GM18873 (cell line): ENCODE data around the gene EXOC3L2.

Source experiments
- ATAC-seq: cut with Tn5 transposase; IDR thresholded peaks from one replicate; pipeline ENCODE4 v1.9.1; 2021; ENCODE audit warnings: mild to moderate bottlenecking, moderate library complexity, moderate number of reproducible peaks; ENCODE audit not compliant: unreplicated experiment, low FRiP score

The EXOC3L2 gene

DNA sequence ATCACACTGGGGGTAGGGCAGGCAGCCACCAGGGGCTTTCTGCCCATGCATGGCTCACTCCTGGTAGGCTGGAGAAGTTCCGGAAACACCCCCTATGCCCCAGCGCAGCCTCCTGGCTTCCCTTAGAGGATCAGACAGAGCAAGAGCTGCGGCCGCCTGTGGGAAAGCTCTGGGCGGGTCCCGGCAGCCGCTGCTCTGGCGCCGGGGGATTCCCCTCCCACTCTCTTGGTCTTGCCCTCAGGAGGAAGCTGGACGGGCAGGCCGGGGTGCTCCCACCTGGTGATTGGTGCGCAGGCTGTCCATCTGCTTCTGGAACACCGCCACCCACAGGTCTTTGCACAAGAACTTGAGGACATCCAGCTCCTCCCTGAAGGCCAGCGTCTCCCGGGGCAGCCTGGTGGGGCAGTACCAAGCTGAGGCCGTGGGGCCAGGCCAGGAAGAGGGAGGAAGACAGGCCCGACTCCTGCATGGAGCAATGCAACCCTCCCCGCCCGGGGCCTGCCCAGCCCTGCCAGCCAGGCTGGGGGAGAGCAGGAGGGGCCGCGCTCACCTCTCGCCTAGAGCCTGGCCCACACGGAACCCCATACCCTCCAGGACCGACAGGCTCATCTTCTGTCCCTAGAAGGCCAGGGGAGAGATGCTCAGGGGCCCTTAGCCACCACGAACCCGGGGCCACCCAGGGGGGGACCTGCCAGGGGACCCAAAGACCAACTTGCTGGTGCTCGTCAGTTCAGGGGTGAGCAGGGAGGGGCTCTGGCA, 80.5 kb downstream of the EXOC3L2 start:
- ATAC-seq = no peak

DNA sequence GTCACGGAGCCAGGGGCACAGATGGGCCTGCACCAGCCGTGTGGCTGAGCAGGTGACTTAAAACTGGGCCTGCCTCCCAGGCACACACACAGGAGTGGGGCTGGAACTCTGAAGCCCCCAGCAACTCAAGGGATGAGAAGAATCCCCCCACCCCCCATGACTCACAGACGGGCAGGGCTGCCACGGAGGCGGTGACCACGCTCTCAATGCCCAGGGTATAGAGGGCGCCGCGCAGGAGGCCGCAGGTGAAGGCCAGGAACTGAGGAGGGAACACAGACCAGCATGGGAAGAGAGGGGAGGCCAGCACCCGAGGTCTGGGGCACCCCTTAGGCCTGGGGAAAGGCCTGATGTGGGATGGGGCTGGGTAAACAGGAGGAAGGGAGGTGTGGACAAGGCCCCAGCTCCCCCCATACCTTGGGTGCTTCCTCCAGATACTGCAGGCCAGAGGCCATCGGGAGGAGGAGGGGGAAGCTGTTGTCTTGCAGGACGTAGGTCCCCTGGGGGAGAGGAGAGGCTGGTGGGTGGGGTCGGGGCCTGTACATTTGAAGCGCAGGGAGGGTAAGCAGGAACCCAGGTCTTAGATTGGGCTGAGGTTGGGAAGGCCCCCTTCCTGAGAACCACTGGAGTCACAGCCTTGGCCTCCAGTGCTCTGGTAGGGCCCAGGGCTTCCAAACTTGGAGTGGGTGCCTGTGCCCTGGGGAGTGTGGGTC, 81.3 kb downstream of the EXOC3L2 start:
- ATAC-seq = no peak

- no peak for ATAC-seq
Measured at GRCh38 chr19:45163156-45163555, 82.1 kb downstream of the EXOC3L2 start.

- ATAC-seq = no peak
Measured at GRCh38 chr19:45162608-45163143, 82.5 kb downstream of the EXOC3L2 start.
